ENCODE data around the gene UQCC2.

GRCh38 chr6:33665957-33666356 lies 45.5 kb downstream of the UQCC2 start:
- TF ChIP-seq CTCF (conservative IDR thresholded peaks at IDR 0.05; ENCODE audit: low read length) (peak; percentile 32; the same call in 1 of the 2 replicates), EZH2phosphoT487 (IDR thresholded peaks at IDR 0.05; ENCODE audit: borderline replicate concordance, low read depth, low read length) (no peak)
